ENCODE results near the gene UBXN10.
"Not testable (repeated sequence)": the region's sequence is repeated elsewhere in the genome, so short reads cannot be mapped to it uniquely, and the experiment has no call there.

UBXN10 gene

GRCh38 chr1:20200966-20201365 lies 15.1 kb downstream of the UBXN10 start:
- DNase-seq (ENCODE audit: low spot score), result no peak

DNA sequence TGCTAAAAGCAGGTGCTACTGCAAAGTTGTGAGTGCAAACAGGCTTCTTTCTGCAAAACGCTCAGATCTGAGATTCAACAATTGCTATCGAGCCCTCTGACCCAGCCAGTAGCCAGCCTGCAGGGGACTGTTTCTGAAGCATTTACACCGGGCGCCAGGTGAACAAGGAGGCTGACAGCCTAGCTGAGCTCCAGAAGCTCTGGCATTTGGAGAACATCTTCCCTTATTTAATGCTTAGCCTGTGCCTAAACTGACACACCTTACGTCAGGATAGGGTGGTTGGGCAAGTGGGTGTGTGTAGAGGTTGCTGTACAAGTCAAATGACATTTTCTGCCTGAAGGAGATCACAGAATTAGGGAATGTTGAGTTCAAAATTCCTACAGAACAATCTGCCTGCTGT lies 16.3 kb downstream of the UBXN10 start:
- DNase-seq (ENCODE audit: low spot score), result no peak

DNA sequence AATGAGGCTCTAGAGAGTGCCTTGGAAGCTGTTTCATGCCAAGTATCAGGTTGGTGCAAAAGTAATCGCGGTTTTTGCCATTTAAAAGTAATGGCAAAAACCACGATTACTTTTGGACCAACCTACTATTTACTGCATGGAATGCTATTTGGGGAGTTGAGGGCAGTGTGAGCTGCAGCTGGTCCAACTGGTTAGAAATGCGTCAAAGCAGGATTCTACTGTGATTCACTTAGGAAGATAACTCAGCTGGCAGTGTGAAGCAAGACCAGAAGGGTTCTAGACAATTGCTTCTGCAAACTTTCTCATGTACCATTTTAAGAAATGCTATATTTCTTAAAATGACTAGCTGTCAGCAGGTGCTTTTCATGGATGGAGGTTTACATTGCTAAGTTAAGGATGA lies 21.6 kb downstream of the UBXN10 start:
- DNase-seq (ENCODE audit: low spot score), result no peak

DNA sequence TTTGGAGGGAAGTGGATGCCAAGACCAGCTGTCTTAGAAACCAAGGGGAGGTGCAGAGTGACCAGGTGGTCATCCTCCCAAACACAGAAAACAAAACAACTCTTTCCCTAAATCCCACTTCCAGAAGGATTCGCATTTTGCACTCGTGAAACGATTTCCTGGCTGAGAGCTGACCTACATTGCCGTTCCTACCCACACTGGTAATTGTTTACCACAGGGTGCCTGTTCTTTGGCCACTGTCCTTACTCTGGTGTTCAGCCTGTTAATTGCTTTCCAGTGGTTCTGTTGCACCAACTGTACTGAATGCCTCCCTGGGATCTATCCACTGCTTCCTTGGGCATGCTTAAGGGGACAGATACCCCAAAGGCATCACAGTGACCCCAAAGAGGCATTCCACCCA lies 23.6 kb downstream of the UBXN10 start:
- no peak for DNase-seq (ENCODE audit: low spot score)

GRCh38 chr1:20210736-20211460 lies 25.0 kb downstream of the UBXN10 start:
- DNase-seq (ENCODE audit: low spot score), result no peak

DNA sequence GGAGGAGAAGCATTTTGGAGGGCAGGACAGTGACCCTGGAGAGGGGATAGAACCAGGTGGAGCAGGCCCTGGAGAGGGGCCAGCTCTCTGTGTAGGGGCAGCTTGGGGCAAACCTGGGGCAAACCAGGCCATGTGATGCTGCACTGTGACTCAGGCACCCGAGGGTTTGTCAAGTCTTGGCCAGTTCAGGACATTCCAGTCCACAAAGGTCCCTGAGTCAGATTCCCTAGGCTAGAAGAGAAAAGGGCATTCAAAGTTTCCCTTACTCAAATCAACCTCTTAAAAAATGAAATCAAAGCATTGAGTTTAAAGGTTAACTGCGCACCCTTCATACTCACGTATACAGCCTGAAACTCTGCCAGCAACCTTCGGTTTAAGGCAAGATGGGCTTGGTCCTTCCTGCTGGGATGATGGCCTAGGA lies 25.6 kb downstream of the UBXN10 start:
- no peak for DNase-seq (ENCODE audit: low spot score)

DNA sequence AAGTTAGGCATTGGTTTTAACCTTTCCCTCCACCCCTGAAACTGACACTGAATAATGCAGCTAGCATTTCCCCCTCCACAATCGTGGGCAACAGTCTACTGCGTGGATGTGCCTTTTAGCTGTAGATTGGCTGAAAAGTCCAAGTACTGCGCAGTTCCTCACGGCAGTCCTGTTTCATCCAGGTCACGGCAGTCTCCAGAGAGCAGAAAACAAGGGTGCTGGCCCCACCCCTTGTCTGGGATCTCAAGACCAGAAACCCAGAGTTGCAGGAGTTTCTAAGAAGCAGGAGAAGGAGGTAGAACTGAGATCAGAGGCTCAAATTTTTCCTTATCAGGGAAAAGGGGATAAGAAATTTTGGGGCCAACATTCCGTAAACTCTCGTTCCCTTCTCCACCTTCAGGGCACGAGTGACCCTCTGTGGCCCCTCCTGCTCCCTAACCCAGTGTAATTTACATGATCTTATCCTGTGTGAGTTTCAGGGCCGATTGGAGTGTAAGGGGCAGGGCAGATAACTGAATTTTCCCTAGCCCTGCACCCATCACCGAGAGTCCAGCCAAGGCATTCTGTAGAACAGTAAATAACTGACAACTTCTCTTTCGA lies 26.3 kb downstream of the UBXN10 start:
- no peak for DNase-seq (ENCODE audit: low spot score)

GRCh38 chr1:20212685-20213331 lies 26.9 kb downstream of the UBXN10 start:
- peak; percentile 72 for DNase-seq (ENCODE audit: low spot score)

DNA sequence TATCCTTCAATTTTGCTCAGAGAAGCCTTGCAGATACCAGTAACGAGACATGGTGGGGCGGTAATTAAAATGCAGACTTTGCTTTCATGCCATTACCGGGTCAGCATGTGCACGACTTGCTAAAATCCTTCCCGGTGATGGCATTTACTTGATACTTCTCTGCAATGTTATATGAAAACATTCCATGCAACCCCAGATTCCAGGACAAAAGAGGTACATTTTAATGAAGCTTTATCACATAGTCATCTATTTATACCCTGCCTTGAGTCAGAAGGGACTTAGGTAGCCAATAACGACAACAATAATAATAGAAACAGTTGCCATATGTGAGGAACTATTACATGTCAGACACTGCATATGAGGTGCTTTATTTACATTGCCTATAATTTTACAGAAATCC lies 29.8 kb downstream of the UBXN10 start:
- DNase-seq (ENCODE audit: low spot score), result no peak

DNA sequence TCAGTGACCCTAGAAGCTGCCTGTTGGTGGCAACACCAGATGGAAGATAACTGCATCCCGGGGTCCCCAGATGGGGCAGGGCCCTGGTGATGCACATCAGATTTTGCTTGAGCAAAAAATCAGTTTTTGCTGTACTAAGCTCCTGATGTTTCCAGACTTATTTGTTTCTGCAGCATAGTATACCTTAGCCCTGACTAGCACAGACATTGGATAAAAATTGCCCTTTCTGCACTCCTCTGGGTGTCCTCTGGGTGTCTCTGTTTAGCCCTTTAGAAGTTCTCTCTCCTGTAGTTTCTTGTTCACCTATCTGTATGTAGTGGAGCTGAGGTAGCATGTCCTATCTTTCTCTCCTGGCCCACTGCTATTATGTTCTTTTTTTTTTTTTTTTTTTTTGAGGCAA lies 30.7 kb downstream of the UBXN10 start:
- DNase-seq (ENCODE audit: low spot score), result no peak

DNA sequence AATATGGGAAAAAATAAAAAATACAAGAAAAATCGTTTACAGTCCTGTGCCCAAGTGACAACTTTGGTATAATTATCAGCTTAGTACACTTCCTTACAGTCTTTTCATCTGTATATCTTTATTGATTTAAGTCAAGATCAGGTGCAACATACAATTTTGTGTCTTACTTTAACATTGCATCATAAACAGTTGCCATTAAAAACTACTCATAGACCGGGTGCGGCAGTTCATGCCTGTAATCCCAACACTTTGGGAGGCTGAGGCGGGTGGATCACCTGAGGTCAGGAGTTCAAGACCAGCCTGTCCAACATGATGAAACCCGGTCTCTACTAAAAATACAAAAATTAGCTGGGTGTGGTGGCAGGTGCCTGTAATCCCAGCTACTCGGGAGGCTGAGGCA lies 33.2 kb downstream of the UBXN10 start:
- DNase-seq (ENCODE audit: low spot score), result not testable (repeated sequence)

GRCh38 chr1:20220036-20220435 lies 34.1 kb downstream of the UBXN10 start:
- no peak for DNase-seq (ENCODE audit: low spot score)

DNA sequence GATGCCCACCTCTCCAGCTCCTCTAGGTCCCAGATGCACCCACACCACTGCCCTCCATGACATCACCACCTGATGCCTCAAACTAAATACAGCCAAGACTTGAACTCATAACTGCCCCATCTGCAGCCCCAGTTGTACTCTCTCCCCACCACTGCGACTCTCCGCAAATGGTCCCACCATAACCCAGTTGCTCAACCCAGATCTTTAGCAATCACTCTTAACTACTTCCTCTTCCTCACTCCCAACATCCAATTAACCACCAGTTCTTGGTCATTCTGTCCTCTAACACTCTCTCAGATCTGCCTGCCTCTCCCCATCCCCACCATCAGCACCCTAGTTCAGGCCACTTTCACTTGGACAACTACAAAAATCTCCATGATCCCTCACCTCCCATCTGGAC lies 37.2 kb downstream of the UBXN10 start:
- no peak for DNase-seq (ENCODE audit: low spot score)

DNA sequence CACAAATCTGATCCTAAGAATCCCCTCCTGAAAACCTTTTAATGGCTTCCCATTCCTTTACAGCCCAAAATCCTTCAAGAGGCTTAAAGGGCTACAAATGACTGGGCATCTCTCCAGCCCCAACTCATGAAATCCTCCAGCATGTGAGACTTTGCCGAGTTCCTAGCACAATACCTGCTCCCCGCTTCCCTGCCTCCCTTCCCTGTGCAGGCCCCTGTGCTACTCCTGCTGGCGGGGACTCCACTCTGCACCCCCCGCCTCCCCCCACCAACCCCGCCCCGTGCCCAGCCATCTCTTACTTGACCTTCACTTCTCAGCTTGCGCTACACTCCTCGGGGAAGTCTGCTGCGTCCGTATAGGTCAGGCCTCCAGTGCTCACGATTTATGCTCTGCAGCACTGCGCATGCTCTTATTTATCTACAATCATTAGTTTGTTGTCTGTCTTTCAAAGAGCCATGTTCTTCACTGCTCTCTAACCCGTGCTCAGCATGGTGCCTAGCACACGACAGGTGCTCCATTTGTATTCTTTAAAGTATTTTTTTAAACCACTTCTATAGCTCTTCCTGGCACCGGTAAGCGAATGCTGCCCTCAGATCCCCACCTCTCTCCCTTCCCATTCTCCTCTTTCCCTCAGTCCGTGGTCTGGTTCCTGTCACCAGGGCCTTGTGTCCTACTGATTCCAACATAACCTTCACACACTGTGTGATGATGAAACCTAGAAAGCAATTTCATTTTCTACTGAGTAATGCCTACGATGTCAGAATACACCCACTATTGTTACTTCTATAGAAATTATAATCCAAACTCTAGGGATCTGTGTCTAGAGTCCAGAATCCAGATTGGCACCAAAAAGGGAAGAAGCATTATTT lies 37.9 kb downstream of the UBXN10 start:
- no peak for DNase-seq (ENCODE audit: low spot score)

DNA sequence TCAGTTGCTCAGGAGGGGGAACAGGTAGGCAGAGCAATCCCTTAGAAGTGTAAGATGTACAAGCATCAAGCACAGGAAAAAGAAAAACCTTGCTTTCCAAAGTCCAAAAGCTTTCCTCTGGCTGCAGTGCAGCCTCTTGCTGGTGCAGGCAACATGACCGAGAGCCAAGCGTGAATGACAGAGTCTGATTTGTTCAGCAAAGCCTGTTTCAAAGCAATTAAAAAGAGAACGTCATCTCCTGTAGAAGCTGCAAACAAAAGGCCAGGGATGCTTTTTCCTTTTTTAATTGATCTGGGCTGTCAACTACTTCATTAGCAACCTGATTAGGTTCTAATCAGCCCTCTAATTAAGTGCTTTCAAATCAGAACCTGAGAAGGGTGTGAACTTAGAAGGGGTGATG lies 38.6 kb downstream of the UBXN10 start:
- DNase-seq (ENCODE audit: low spot score), result no peak

DNA sequence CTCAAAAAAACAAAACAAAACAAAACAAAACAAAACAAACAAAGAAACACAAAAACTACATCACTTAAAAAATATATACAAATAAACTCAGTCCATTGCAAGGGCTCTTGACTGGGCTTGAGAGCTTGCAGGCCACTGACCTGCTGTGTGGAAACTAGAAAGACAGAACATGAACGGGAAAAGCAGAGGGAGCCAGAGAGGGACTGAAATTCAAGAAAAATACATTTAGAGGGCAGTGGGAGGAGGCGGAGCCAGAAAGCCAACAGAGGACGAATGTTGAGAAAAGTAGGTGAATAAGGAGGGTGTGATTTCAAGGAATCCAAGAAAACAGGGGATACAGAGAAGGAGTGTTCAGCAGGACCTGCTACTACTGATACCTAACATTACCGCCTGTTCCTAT lies 41.8 kb downstream of the UBXN10 start:
- no peak for DNase-seq (ENCODE audit: low spot score)

- DNase-seq (ENCODE audit: low spot score), result no peak
Observed at GRCh38 chr1:20228314-20228825, 42.5 kb downstream of the UBXN10 start.

DNA sequence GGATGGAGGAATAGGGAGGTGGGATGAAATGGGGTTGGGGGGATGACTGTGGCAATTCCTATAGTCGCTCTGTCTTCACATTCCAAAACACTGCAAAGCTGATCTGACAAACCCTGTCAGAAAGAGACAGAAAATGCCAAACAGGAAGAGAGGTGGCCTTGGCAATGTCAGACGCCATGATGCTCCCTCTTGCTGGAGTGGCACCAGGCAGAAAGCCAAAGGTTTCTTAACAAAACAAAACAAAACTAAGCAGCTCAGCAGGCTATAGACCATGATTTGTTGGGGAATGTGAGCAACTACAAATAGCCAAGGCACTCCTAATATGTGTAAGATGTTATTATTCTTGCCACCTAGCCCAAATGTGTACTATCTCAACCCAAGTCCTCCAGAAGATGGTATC lies 43.3 kb downstream of the UBXN10 start:
- no peak for DNase-seq (ENCODE audit: low spot score)

GRCh38 chr1:20232564-20232963 lies 46.7 kb downstream of the UBXN10 start:
- DNase-seq (ENCODE audit: low spot score), result not testable (repeated sequence)

DNA sequence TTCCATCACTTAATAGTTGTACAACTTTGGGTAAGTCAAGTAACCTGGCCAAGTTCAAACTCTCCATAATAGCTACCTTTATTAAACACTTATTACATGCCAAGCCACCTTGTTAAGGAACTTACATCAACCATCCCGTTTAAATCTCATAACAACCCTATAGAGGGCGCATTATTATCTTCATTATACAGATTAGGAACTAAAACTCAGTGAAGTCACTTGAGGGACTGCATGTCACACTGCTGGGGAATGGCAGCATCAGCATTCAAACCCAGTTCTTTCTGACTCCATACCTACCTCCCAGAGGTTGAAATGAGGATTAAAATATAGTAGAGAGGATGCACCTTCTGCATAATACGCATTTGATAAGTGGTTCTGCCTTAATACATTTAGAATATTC lies 47.5 kb downstream of the UBXN10 start:
- DNase-seq (ENCODE audit: low spot score), result peak; percentile 23

DNA sequence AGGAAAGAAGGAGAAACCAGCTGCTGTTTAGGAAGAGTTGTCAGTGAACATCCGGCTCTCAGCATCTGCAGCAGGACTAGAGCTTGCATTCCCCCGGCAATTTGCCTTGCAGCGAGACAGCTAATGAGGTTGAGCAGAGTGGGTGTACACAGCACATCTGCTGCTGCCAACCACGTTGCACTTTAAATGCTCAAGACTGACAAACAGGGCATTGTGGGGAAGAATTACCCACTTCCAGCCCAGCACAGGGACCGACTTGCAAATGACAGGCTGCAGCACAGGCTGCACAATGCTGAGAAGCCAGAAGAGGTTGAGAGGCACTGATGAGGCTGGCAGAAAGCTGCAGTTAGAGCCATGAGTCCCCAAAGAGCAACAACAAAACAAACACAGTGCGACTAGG lies 48.0 kb downstream of the UBXN10 start:
- DNase-seq (ENCODE audit: low spot score), result no peak

- no peak for DNase-seq (ENCODE audit: low spot score)
Observed at GRCh38 chr1:20234788-20235535, 49.1 kb downstream of the UBXN10 start.

All from AG08396 (cell line).